GM12801 (cell line): ENCODE data around the gene LRP8.

ENCODE experiments used
- TF ChIP-seq, protein P1 (sequence below): IDR thresholded peaks from one replicate; pipeline ENCODE4 v1.5.1; 2011; ENCODE audit warnings: control low read depth; ENCODE audit not compliant: insufficient read length; ENCODE audit errors: extremely low read depth

Gene LRP8

DNA sequence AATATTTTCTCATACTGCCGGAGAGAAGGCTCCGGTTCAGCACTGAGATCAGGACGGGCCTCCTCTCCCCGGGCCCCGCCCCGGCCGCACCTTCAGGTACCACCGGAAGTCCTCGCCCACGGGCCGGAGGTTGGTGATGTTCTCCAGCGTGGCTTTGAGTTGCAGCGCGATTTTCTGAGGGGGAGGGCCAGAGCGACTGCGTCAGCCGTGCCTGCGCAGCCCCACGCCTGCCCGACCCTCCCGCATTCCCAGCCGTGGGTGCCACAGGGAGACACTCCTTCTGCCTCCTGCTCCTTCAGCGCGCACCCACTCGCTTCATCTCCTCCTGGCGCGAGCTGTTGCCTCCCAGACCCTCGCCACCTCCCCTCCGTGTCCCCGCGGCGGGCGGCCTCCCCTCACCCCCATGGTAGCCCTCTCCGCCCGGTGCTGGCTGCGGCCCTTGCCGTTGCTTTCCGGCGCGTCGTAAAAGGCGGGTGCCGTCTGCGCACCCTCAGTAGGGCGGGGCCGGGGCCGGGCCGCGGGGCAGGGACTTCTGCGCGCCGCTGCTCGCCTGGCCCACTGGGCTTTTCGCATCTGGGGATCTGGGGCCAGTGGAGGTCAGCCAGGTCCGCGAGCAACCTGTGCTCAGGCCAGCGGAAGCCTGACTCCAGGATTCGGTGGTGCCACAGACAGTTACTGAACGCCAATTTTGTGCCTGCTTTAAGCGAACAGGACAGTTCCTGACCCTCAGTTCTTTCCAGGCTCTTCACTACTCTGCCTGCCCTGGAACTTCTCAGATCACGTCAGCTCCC is 107.5 kb downstream of the LRP8 start, which contains the start of gene CZIB:
TSS of gene CZIB (minus strand) at position 464 of the 791 bp plus-strand sequence. CDS start at position 405, 59 bp downstream.
- TF ChIP-seq, protein P1, sequence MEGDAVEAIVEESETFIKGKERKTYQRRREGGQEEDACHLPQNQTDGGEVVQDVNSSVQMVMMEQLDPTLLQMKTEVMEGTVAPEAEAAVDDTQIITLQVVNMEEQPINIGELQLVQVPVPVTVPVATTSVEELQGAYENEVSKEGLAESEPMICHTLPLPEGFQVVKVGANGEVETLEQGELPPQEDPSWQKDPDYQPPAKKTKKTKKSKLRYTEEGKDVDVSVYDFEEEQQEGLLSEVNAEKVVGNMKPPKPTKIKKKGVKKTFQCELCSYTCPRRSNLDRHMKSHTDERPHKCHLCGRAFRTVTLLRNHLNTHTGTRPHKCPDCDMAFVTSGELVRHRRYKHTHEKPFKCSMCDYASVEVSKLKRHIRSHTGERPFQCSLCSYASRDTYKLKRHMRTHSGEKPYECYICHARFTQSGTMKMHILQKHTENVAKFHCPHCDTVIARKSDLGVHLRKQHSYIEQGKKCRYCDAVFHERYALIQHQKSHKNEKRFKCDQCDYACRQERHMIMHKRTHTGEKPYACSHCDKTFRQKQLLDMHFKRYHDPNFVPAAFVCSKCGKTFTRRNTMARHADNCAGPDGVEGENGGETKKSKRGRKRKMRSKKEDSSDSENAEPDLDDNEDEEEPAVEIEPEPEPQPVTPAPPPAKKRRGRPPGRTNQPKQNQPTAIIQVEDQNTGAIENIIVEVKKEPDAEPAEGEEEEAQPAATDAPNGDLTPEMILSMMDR = no peak

DNA sequence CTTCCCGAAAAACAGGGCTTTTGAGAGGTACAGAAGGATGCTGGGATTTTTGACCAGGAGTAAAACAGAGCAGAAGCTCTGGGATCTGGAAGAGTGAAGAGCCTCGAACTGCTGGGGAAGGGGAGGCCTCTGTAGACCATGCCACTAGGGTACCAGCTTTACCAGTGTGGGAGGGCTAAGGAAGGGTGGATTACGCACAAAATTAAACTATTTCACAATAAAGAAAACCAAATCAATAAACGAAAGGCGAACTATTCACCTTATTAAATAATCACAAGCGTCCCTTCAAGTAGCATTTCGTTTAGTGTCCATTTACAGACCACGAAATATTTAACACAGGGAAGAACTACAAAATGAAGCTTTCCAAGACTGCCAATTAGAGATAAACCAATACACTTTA is 108.2 kb downstream of the LRP8 start:
- TF ChIP-seq, protein P1 = no peak

DNA sequence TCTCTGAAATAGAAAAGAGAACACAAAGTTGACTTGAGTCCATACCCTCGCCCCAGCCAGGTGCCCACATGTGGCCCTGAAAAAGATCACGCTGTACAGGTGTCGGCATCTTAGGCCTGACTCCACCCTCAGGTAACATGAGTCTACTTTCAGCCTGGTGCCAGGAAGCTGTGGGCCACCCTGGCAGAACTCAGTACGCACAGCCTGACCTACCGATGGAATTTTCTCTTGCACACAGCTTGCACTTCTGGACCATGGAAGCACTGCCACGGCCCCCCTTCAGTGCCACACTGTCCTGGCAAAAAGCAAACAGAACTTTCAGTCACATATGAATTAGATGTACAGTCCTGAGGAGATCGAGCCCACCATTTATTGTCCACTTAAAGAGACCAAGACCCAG is 109.7 kb downstream of the LRP8 start:
- TF ChIP-seq, protein P1 = no peak

DNA sequence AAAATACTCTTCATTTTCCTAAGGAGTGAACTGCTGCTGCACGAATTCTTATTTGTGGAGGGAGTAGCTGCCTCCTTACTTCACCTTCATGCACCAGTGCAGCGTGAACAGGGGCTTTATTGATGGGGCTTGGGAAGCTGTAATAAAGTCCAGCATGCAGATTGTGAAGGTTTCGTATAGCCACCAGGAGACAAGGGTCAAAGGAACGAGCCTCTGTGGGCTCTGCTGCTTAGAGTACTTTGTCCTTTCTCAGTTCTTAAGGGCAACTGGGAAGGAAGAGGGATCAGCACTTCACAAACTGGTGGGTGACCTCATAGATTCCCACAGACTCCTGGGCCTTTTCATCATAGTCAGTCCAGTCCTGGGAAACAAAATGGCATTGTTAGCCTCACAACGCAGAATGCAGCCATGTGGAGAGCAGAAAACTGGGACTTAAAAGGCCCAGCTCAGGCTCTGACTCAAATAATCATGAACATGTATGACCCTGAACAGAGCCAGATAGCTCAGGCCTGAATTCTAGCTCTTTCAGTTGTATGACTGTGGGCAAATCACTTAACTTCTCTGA is 113.4 kb downstream of the LRP8 start:
- TF ChIP-seq, protein P1 = no peak

DNA sequence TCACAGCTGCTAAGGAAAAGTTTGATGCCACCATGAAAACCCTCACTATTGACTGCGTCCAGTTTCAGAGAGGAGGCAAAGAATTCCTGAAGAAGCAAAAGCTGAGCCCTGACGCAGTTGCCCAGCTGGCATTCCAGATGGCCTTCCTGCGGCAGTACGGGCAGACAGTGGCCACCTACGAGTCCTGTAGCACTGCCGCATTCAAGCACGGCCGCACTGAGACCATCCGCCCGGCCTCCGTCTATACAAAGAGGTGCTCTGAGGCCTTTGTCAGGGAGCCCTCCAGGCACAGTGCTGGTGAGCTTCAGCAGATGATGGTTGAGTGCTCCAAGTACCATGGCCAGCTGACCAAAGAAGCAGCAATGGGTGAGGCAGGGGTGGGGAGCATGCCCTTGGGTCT is 116.9 kb downstream of the LRP8 start:
- TF ChIP-seq, protein P1 = no peak

DNA sequence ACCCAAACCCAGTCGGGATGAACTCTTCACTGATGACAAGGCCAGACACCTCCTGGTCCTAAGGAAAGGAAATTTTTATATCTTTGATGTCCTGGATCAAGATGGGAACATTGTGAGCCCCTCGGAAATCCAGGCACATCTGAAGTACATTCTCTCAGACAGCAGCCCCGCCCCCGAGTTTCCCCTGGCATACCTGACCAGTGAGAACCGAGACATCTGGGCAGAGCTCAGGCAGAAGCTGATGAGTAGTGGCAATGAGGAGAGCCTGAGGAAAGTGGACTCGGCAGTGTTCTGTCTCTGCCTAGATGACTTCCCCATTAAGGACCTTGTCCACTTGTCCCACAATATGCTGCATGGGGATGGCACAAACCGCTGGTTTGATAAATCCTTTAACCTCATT is 117.5 kb downstream of the LRP8 start:
- TF ChIP-seq, protein P1 = no peak

DNA sequence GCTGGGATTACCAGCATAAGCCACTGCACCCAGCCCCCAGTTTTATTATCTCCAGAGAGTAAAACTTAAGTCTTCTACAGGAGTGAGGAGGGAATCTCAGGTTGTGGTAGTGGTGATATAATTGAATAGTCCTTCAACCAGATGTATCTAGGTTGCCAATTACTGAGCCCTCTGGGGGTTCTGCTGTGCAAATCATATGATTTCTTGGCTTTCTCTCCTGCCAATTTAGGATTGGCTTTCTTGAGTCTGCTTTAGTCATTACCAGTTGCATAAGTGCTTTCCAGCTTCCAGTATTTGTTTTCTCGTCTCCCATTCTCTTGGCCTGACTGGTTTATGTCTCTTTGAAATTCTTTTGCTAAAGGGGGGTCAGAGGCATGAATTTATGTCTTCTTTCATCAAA is 120.1 kb downstream of the LRP8 start:
- TF ChIP-seq, protein P1 = no peak
